HEK293 (cell line): Measurements from ENCODE around the gene GAS1.

Experiments used
- ATF2 ChIP-seq: fragments of 450-650 bp; formaldehyde crosslinking; IDR thresholded peaks from 2 replicates; pipeline ENCODE4 v1.5.1; 2016; ENCODE audit warnings: missing biosample characterization, missing genetic modification characterization, low read depth
- CTCF ChIP-seq: fragments of 450-650 bp; formaldehyde crosslinking; IDR thresholded peaks from 2 replicates; pipeline ENCODE4 v1.5.1; 2016; ENCODE audit warnings: missing biosample characterization, missing genetic modification characterization
- HIC1 ChIP-seq: fragments of 450-650 bp; formaldehyde crosslinking; IDR thresholded peaks from 2 replicates; pipeline ENCODE4 v1.5.1; 2016; ENCODE audit warnings: missing biosample characterization, missing genetic modification characterization
- SALL2 ChIP-seq: fragments of 450-650 bp; formaldehyde crosslinking; IDR thresholded peaks from 2 replicates; pipeline ENCODE4 v1.5.0; 2017; ENCODE audit warnings: missing biosample characterization, mild to moderate bottlenecking, missing genetic modification characterization, borderline replicate concordance
- TSHZ1 ChIP-seq: fragments of 450-650 bp; formaldehyde crosslinking; IDR thresholded peaks from 2 replicates; pipeline ENCODE4 v1.5.1; 2016; ENCODE audit warnings: missing biosample characterization, missing genetic modification characterization, borderline replicate concordance
- ZBTB10 ChIP-seq: fragments of 450-650 bp; formaldehyde crosslinking; IDR thresholded peaks from 2 replicates; pipeline ENCODE4 v1.5.1; 2016; ENCODE audit warnings: missing biosample characterization, missing genetic modification characterization
- ZNF140 ChIP-seq: fragments of 450-650 bp; formaldehyde crosslinking; IDR thresholded peaks from 2 replicates; pipeline ENCODE4 v1.5.1; 2016; ENCODE audit warnings: missing biosample characterization, missing genetic modification characterization
- ZNF157 ChIP-seq: fragments of 450-650 bp; formaldehyde crosslinking; IDR thresholded peaks from 2 replicates; pipeline ENCODE4 v1.5.1; 2016; ENCODE audit warnings: missing biosample characterization, missing genetic modification characterization
- ZNF221 ChIP-seq: fragments of 450-650 bp; formaldehyde crosslinking; IDR thresholded peaks from 2 replicates; pipeline ENCODE4 v1.5.1; 2017; ENCODE audit warnings: missing biosample characterization, missing genetic modification characterization, borderline replicate concordance
- ZNF488 ChIP-seq: fragments of 450-650 bp; formaldehyde crosslinking; IDR thresholded peaks from 2 replicates; pipeline ENCODE4 v1.5.1; 2016; ENCODE audit warnings: missing biosample characterization, missing genetic modification characterization
- ZNF510 ChIP-seq: fragments of 450-650 bp; formaldehyde crosslinking; IDR thresholded peaks from 2 replicates; pipeline ENCODE4 v1.5.1; 2018; ENCODE audit warnings: mild to moderate bottlenecking, missing genetic modification characterization, missing biosample characterization; ENCODE audit not compliant: insufficient replicate concordance
- ZNF548 ChIP-seq: fragments of 450-650 bp; formaldehyde crosslinking; IDR thresholded peaks from 2 replicates; pipeline ENCODE4 v1.5.1; 2016; ENCODE audit warnings: missing biosample characterization, missing genetic modification characterization
- ZNF610 ChIP-seq: fragments of 450-650 bp; formaldehyde crosslinking; IDR thresholded peaks from 2 replicates; pipeline ENCODE4 v1.5.1; 2016; ENCODE audit warnings: missing biosample characterization, missing genetic modification characterization, borderline replicate concordance
- ZNF621 ChIP-seq: fragments of 450-650 bp; formaldehyde crosslinking; IDR thresholded peaks from 2 replicates; pipeline ENCODE4 v1.5.1; 2017; ENCODE audit warnings: missing biosample characterization, missing genetic modification characterization
- ZNF677 ChIP-seq: fragments of 450-650 bp; IDR thresholded peaks from 2 replicates; pipeline ENCODE4 v1.5.0; 2018; ENCODE audit warnings: missing biosample characterization, mild to moderate bottlenecking, missing genetic modification characterization, moderate library complexity
- ZNF707 ChIP-seq: fragments of 450-650 bp; formaldehyde crosslinking; IDR thresholded peaks from 2 replicates; pipeline ENCODE4 v1.5.1; 2016; ENCODE audit warnings: missing biosample characterization, missing genetic modification characterization
- ZSCAN30 ChIP-seq: fragments of 450-650 bp; IDR thresholded peaks from 2 replicates; pipeline ENCODE4 v1.5.1; 2018; ENCODE audit warnings: missing biosample characterization, mild to moderate bottlenecking, missing genetic modification characterization, moderate library complexity
- TF ChIP-seq, protein P1 (sequence below): fragments of 450-650 bp; formaldehyde crosslinking; IDR thresholded peaks from 2 replicates; pipeline ENCODE4 v1.5.1; 2016; ENCODE audit warnings: missing biosample characterization, missing genetic modification characterization
- TF ChIP-seq, protein P2 (sequence below): IDR thresholded peaks from 2 replicates; pipeline ENCODE4 v1.6.1; 2011; ENCODE audit warnings: mild to moderate bottlenecking, low read depth, low read length, borderline replicate concordance
- TF ChIP-seq, protein P3 (sequence below): fragments of 450-650 bp; formaldehyde crosslinking; IDR thresholded peaks from 2 replicates; pipeline ENCODE4 v1.5.1; 2017; ENCODE audit warnings: missing biosample characterization, missing genetic modification characterization

GAS1 gene

DNA sequence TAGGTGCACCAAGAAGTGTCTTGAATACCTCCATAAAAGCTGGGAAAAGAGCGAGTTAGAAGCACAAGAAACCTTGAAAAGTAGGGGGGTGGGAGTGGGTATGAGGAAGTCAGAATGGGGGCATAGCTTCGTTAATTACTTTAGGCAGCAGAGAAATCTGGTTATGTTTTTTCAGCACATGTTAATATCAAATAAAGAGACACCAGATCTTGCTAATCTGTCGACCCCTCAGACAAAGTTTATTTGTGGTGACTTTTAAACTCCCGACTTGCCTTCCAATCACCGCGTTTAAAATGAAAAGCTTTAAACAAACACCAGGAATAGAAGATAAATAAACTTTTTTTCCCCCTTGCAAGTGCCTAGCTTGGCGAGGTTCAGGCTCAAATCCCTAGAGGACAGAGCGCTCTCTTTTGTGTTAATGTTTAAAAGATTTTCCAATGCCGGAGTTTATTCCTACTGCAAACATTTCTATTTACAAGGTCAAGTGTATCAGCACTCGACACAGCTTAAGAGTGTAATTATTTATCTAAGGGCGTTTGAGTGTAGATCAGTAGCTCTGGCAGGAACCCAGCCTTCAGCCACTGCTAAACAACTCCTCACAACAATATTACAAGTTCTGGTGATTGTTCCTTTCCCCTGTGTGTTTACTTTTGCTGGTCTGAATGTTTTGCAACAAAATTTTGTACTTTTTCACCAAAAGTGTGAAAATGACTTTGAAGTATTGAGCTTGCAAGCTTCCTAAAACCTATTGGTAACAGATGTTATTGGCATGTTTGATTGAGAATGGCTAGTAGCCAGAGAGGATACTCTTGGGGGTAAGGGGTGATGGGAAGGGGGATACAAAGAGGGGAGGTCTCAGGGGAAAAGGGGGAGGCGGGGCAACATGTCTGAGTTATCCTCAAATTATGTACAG is 3.8 kb downstream of the GAS1 start (continued):
- TF ChIP-seq ZNF221 (no peak), CTCF (tag by site-specific recombination) (no peak), ZNF488 (peak; percentile 92), ZSCAN30 (tag by site-specific recombination) (peak; percentile 84), HIC1 (tag by site-specific recombination) (no peak), ZNF621 (no peak), SALL2 (tag by site-specific recombination) (no peak), ZNF510 (tag by site-specific recombination) (no peak), ZNF677 (tag by site-specific recombination) (no peak), ZNF610 (no peak), ZNF140 (tag by site-specific recombination) (no peak), ZNF157 (tag by site-specific recombination) (no peak), TSHZ1 (tag by site-specific recombination) (peak; percentile 54; the same call in 1 of the 2 replicates), ZNF548 (no peak), ZBTB10 (tag by site-specific recombination) (no peak), ZNF707 (no peak), ATF2 (tag by site-specific recombination) (0 out of 2 replicates have a peak, but pooled peaks have one; percentile 14)
- TF ChIP-seq, protein P1, sequence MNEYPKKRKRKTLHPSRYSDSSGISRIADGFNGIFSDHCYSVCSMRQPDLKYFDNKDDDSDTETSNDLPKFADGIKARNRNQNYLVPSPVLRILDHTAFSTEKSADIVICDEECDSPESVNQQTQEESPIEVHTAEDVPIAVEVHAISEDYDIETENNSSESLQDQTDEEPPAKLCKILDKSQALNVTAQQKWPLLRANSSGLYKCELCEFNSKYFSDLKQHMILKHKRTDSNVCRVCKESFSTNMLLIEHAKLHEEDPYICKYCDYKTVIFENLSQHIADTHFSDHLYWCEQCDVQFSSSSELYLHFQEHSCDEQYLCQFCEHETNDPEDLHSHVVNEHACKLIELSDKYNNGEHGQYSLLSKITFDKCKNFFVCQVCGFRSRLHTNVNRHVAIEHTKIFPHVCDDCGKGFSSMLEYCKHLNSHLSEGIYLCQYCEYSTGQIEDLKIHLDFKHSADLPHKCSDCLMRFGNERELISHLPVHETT (tag by site-specific recombination), result 0 out of 2 replicates have a peak, but pooled peaks have one; percentile 66
- TF ChIP-seq, protein P2, sequence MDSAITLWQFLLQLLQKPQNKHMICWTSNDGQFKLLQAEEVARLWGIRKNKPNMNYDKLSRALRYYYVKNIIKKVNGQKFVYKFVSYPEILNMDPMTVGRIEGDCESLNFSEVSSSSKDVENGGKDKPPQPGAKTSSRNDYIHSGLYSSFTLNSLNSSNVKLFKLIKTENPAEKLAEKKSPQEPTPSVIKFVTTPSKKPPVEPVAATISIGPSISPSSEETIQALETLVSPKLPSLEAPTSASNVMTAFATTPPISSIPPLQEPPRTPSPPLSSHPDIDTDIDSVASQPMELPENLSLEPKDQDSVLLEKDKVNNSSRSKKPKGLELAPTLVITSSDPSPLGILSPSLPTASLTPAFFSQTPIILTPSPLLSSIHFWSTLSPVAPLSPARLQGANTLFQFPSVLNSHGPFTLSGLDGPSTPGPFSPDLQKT, result no peak
- TF ChIP-seq, protein P3, sequence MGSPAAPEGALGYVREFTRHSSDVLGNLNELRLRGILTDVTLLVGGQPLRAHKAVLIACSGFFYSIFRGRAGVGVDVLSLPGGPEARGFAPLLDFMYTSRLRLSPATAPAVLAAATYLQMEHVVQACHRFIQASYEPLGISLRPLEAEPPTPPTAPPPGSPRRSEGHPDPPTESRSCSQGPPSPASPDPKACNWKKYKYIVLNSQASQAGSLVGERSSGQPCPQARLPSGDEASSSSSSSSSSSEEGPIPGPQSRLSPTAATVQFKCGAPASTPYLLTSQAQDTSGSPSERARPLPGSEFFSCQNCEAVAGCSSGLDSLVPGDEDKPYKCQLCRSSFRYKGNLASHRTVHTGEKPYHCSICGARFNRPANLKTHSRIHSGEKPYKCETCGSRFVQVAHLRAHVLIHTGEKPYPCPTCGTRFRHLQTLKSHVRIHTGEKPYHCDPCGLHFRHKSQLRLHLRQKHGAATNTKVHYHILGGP, result peak; percentile 81; the same call in 1 of the 2 replicates
